ENCODE results near the gene MT1B.

MT1B gene

DNA sequence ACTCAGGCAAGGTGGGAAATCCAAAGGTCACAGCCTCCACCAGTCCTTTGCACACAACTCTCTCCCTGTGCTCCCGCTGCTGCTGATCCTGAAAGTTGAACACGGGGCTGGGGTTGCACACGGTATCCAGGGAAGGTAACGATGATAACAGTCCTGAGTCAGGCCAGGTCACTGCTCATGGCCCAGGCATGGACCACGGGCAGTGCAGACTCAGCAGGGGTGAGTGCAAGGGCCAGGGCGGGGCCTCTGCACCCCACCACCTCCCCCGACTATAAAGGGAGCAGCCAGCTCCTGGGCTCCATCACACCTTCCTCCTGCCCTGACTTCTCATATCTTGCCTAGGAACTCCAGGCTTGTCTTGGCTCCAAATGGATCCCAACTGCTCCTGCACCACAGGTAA, at the start of gene MT1B:
TSS of gene MT1B (plus strand) at position 301 of the 400 bp plus-strand sequence. CDS start at position 369, 68 bp downstream.
- DNase-seq = no peak

DNA sequence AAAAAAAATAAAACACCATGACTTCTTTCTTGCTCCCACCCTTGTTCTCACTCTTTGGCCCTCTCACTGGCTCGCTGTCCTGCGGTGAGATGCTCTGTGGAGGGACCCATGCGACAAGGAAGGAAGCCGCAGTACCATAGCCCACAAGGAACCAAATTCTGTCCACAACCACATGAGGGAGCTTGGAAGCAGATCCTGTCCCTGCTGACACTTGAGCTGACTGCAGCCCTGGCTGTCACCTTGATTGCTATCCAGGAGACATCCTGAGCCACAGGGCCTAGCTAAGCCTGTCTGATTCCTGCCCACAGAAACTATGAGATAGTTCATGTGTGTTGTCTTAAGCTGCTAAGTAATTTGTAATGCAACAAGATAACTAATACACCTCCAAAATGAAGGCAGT, 48.1 kb upstream of the MT1B start:
- no peak for DNase-seq

DNA sequence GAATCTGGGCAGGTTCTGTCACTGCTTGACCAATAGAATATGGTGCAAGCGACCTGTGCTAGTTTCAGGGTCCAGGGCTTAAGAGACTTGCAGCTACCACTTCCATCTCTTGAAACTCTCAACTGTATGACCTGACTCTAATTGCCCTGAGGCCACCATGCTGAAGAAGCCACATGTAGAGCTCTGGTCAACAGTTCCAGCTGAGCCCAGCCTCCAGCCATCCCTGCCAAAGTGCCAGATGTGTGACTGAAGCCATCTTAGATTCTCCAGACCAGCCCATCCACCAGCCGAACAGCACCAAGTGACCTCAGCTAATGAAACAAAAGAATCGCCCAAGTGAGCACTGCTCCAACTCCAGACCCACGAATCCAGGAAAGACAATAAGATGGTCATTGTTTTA, 46.7 kb upstream of the MT1B start:
- no peak for DNase-seq

DNA sequence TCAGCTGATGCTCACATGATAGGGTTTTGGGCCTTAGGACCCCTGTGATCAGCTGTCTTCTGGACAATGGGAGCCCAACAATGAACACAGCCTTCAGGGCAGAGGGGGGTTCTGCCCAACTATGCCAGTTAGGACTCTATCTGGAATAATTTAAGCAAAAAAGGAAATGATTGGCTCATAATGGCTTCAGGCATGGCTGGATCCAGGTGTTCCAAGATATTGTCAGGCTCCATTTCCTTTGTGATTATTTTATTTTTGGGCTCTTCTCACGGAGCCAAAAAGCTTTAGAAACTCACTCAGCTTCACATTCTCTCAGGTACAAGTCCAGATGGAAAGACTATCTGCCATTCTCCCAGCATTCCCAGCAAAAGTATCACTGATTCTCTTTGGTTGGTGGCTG, 46.2 kb upstream of the MT1B start:
- DNase-seq = no peak

DNA sequence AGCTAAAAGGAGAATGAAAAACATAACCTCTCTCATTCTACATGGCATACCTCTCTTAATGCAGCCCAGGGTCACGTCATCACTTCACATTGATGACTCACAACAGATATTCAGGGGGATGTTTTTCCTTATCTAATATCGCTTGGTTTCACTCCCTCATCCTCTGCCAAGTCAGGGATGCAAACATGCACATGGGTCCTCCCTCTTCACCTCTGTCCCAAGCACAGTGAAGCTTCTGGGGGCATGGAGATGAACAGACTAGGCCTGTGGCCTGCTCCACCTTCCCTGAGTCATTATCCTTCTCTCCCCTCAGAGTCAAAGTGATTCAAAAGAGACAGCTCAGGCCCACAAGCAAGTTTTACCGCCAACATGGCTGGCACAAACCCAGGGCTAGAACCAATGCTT, 45.6 kb upstream of the MT1B start:
- no peak for DNase-seq

DNA sequence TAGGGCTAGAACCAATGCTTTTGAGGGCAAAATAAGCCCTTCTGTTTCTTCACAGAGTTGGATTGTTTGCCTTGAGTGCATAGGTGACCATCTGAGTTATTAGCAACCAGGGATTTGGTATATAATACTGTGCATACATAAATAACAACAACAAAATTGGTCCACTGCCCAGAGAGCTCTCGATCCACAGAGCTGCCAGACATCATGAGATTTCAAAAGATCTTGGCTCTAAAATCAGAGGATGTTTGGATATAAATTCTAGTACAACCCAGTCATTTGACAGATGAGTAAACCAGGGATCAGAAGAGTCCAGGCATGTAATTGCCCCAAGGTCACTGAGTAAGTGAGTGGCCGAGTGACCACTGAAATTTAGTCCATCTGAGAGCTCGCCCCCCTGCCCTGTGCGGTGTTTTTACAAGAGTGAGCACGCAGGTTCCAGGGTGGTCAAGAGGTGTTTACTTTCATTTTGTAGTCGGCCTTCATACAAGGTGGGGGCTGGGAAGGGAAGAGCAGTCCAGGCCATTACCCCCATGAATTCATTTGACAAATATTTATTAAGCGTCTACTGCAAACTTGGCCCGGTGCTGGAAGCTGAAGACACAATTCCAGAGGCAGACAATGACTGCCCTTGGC, 45.1 kb upstream of the MT1B start:
- no peak for DNase-seq

DNA sequence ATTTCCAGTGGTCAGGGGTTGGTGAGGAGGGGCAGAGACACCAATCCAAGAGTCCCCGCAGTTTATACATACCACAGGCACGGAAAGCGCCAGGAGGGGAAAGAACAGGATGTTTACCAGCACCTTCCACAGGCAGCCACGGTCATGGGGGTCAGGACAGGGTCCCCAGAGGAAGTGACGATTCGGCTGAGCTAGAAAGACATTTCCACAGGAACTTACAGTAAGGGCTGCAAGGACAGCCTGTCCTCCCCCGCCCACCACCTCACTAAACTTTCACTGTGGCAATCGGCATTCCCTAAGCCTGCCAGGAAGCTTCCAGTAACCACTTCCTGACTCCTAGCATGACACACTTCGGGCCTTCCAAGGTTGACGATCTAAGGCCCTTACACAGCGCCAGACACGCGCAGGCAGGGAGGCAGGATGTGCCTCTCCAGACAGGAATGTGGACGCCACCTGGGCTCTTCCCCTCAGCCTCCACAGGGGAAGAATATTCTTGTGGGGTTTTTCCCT, 44.5 kb upstream of the MT1B start:
- DNase-seq = no peak

DNA sequence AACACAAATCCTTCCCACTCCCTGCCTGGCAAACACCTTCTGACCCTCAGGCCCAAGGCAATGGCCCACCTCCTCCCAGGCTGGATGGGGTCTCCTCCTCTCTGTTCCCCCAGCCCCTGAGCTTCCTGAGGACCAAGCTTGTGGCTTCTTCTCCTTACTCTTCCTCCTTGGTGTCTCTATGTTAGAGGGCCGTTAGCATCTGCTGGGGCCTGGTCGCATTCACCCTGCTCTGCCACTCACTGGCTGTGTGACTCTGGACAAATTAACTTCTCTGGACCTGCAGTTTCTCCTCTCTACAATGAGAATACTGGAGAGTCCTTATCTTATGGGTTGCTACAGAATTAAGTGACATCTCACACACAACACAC, 44.0 kb upstream of the MT1B start:
- DNase-seq = no peak

DNA sequence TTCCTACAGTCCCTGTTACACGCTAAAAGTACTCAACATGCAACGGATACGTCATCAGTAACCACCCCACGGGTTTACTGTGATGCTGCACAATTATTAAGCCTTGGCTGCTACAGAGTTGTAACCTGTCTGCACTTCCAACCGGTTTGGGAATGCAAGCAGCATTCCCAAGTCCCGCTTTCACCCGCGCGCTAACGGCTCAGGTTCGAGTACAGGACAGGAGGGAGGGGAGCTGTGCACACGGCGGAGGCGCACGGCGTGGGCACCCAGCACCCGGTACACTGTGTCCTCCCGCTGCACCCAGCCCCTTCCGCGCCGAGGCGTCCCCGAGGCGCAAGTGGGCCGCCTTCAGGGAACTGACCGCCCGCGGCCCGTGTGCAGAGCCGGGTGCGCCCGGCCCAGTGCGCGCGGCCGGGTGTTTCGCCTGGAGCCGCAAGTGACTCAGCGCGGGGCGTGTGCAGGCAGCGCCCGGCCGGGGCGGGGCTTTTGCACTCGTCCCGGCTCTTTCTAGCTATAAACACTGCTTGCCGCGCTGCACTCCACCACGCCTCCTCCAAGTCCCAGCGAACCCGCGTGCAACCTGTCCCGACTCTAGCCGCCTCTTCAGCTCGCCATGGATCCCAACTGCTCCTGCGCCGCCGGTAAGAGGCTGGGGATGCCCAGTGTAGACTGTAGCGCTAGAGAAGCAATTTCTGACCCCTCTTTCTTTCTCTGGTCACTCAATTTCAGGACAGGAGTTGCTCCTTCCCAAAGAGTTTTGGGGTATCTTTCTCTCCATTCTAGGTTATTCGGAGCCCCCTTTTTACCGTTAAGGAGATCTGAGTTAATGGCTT, 43.4 kb upstream of the MT1B start, which contains the start of gene MT2A:
TSS of gene MT2A (plus strand) at position 542 of the 833 bp plus-strand sequence. CDS start at position 614, 72 bp downstream.
- peak; percentile 96 for DNase-seq

DNA sequence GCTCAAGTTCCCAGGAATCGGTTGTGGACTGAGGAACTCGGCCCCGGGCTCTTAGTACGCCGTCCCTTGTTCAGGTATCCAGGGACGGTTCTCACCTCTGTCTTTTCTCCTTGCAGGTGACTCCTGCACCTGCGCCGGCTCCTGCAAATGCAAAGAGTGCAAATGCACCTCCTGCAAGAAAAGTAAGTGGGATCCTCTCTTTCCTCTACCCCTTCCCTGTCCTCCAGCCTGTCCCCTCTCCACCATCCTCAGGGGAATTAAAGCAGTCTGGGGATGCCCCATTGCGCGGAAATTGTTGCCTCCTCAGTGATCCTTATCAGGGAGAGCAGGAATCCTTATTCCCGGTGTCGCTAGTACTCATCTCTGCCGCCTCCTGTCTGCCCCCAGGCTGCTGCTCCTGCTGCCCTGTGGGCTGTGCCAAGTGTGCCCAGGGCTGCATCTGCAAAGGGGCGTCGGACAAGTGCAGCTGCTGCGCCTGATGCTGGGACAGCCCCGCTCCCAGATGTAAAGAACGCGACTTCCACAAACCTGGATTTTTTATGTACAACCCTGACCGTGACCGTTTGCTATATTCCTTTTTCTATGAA, 42.7 kb upstream of the MT1B start:
- no peak for DNase-seq

DNA sequence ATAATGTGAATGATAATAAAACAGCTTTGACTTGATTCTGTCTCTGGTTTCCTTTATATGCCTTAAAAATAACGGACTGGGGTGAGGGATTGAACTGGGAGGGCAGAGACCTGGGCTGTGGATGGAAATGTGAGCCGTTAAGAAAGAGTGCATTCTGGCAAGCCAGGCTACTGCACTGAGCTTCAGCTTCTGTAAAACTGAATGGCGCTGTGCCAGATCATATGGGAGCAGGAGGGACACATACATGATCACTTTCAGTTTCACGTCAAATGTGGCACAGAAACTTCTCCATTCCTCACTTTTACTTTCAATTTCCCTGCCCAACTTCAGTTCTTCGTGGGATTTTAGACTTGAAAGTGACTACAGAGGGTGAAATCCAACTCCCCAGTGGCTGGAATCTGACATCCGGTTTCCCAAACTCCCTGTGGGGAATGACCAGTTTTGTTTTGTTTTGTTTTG, 42.2 kb upstream of the MT1B start:
- DNase-seq = peak; percentile 69

DNA sequence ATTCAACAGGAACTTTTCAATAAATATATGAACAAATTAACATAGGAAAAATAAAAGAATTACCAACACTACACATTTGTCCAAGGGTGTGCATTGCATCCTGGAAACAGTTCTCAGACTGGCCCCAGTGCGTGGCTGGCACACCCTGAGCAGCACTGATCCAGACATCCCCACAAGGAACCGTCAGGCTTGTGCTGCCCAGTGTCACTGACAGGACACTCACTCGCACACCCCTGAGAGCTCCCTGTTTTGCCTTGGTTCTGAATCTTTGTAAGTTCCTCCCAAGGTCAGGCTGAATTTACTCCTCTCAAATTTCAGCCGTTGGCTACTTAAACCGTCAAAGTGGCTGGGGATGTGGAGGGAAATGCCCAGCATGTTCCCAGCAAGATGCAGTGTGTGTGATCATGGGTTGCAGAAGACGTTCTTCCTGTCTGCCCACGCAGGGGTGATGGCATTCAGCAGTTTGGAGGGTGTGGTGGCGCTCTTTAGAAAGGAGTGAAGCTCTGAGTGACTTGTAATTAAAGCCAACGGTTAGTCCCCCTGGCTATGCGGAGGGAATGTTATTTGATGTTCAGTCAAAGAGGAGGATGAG, 41.6 kb upstream of the MT1B start:
- no peak for DNase-seq

DNA sequence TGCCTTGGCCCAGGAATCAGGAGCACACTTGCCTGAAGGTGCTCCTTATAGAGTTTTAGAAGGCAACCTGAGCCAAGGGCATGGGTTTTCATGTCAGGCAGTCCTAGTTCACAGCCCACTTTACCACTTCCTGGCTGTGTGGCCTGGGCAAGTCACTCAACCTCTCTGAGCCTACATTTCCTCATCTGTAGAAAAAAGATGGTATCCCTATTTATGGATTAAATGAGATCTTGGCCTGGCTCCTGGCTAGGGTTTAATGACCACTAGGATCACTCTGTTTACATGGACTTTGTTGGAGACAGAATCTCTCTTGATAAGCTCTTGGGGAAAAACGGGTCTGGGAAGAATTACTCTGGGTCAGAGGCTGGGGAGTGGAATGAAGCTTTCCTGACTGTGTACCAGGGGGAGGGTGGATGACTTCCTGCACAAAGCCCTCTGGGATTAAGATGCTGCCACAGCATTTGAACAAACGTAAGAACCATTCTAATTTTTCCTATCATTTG, 41.0 kb upstream of the MT1B start:
- no peak for DNase-seq

DNA sequence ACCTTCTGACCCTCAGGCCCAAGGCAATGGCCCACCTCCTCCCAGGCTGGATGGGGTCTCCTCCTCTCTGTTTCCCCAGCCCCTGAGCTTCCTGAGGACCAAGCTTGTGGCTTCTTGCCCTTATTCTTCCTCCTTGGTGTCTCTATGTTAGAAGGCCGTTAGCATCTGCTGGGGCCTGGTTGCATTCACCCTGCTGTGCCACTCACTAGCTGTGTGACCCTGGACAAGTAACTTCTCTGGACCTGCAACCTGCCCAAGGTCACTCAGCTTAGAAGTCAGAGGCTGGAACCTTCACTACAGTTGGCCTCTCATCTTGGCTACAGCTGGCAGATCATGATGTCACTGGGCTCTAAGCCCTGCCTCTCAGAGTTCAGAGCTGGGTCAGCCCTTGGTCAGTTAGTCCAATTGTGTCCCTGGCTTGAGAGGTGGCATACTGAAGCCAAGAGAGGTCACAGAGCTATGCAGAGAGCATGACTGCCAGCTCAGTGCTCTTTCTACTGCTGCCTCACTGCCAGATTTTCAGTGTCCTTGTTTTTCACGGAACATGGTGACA, 40.3 kb upstream of the MT1B start:
- no peak for DNase-seq

DNA sequence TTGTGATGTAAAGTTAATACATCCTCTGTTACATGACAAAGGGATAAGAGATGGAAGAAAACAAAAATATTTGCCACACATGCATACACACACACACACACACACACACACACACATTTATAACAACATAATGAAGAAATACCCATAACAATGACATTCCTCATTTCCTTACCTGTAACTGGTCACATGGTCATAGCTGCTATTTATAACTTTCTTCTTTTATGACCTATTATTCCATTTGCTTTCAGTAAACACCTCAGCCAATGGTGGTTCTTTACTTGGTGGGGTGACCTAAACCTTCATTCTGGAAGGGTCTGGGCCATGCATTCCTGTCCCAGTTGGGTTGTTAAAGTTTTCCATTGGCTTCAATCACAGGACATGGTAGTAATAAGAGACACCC, 38.0 kb upstream of the MT1B start:
- DNase-seq = no peak

DNA sequence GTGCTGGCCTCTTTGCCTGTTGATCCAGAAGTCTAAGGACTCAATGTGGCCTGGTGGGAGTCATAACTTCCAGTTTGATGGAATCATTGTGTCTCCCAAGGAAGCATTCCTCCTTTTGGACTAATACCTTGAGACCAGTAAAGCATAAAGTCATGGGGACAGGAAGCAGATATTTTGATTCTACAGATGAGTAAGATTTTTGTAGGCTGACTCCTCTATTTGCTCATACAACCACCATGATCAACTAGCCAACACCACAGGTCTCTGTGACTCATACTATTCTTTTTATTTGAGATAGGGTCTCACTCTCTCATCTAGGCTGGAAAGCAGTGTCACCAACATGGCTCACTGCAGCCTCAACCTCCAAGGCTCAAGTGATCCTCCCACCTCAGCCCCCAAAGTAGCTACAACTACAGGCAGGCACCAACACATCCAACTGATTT, 37.1 kb upstream of the MT1B start:
- DNase-seq = no peak

DNA sequence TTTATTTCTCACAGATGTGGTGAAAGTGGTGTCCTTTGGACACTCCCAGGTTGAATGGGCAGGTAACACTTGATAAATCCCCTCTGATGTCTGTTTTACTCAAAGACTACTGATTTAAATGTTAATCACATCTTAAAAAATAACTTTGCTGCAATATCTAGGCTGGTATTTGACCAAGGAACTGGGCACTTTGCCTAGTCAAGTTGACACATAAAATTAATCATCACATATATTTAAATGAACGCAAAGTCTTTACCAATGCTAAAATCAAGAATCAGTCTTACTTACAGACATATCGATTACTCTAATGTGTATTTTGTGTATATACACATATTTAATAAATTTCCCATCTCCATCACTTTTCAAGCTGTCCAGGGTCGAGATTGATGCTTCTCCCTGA, 36.3 kb upstream of the MT1B start:
- no peak for DNase-seq

DNA sequence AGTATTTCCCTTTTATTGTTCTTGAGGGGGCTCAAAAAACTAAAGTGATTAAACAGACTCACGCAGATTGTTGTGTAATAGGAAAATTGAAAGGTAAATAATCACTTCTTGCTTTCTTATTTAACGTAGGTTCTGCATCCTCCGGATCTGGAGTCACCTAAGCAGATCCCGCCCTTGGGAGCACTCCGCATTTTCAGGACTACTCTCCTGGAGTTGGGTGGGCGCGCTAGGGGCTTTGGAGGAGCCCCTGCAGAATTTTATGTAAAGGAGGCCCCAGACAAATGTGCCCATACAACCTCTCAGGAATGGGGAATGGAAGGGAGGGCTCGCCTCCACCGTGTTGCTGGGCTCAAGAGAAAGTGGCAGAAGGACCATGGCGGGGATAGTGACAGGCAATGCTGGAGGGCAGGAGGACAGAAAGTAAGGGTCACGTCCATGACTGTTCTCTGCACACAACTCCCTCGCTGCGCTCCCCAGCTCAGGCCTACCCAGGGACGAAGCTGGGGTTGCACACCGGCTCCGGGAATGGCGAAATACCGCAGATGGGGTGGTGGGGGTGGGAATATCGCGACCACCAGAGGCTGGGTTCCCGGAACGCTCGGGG, 35.0 kb upstream of the MT1B start:
- DNase-seq = no peak

DNA sequence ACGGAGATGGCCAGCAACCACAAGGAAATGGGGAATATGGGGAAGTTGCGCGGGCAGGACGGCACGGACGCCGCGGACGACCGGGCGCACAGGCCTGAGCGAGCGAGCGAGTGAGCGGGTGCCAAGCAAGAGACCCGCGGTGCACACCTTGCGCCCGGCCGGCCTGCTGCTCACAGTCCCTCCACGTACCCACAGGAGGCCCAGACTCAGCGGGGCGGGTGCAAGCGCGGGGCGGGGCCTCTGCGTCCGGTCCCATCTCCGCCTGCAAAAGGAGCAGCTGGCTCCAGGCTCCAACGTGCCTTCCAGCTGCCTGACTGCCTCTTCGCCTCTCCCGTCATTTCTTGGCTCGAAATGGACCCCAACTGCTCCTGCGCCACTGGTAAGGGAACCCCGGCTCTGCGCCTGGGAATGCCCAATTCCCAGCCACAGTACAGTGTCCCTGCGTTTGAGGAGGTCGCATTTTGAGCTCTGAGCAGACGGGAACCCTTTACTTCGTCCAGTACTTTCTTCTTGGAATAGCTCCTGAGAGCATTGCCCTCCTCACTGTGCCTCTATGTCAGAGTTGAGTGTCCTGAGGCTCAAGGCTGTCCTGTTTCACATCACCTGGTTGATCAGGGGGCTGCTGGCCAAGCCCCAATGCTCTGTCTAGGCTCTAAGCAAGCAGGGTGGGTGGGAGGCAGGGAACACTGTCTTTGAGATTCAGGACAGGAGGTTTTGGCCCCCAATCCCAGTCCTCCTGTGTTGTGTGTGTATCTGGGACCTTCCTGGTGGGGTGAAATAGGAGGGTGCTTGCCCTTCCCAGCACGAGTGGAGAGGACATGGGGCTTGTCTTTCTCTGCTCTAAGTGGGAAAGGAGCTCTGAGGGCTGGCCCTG, 34.2 kb upstream of the MT1B start:
- DNase-seq = no peak

DNA sequence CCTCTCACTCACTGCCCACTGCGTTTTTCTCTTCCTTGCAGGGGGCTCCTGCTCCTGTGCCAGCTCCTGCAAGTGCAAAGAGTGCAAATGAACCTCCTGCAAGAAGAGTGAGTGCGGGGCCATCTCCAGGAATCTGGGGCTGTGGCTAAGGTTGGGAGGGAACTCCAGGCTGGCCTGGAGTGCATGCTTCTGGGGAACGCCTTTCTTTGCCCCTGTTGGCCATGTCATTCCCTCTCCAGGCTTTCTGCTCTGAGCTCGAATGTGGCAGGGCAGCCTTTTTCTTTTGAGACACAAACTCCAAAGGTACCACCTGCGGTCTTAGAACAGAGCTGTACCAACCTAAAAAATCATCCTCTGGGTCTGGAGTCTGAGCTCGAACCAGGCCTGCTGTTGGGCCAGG, 33.5 kb upstream of the MT1B start:
- no peak for DNase-seq

DNA sequence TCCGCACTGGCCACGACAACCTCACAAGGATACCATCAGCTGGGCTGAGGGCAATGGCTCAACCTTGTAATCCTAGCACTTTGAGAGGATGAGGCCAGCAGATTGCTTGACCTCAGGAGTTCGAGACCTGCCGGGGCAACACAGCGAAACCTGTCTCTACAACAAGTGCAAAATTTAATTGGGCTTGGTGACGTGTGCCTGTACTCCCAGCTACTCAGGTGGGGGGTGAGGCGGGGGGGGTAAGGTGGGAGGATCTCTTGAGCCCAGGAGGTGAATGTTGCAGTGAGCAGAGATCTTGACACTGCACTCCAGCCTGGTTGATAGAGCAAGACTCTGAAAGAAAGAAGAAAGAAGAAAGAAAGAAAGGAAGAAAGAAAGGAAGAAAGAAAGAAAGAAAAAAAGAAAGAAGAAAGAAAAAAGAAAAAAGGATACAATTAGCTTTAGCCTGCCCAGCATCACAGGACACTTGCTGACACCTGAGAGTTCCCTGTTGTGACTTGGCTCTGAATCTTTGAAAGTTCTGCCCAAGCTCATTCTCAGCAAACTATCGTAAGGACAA, 31.3 kb upstream of the MT1B start:
- no peak for DNase-seq
